ENCODE data around the gene TTLL5. TPM values are rescaled to one million over a fixed set of nuclear protein-coding genes. Genes with fewer than 3 reads are reported as not detected.
"Not testable (repeated sequence)": the region's sequence is repeated elsewhere in the genome, so short reads cannot be mapped to it uniquely, and the experiment has no call there.

TTLL5 gene
- total RNA-seq, 3 donors from 2014 or later = 21.9 to 66.6 (median 35.7) TPM

DNA sequence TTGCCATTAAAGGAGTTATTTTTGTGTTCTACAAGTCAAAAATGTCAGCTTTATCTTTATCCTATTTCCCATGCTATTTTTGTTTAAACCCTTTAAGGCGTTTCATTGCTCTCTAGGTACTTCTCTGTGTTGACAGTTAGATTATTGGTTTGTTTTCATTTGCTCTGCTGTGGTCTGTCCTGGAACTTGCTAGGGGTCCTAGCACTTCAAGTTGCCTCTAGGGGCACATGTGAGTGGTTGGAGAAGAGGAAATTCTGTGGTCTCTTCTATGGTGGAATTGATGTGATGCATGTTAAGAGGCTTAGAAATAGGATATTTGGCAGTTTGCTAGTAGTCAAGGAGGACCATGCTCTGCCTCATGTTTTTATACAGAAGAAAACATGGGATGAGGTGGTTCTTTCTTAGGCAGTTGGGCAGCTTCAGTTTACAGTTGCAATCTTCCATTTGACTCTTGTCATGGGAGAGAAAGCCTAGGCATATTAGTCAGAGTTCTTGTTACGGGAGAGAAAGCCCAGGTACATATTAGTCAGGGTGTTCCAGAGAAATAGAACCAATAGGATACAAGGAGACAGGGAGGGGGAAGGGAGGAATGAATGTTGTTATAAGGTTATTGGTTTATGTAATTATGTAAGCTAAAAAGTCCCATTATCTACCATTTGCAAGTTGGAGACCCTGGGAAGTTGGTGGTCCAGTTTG lies 14.4 kb downstream of the TTLL5 start:
- no peak overlapping the region for H3K4me3 ChIP-seq
- intact Hi-C loops (cut with DNase I; ENCODE audit: low total_unique reads) = no loop called here
- no peaks in the 10 kb centered on the region for H3K27me3 ChIP-seq
- no peak for DNase-seq (ENCODE audit: low spot score in 2 of 2)
- H3K27ac ChIP-seq = no peak overlapping the region
- no peaks in the 10 kb centered on the region for H3K36me3 ChIP-seq
- H3K9me3 ChIP-seq = no peaks in the 10 kb centered on the region
- H3K4me1 ChIP-seq = no peaks in the 10 kb centered on the region
- TF ChIP-seq POLR2A (IDR thresholded peaks at IDR 0.05) = no peak
- no peak for TF ChIP-seq POLR2AphosphoS5 (IDR thresholded peaks at IDR 0.05)
- TF ChIP-seq, protein P1, sequence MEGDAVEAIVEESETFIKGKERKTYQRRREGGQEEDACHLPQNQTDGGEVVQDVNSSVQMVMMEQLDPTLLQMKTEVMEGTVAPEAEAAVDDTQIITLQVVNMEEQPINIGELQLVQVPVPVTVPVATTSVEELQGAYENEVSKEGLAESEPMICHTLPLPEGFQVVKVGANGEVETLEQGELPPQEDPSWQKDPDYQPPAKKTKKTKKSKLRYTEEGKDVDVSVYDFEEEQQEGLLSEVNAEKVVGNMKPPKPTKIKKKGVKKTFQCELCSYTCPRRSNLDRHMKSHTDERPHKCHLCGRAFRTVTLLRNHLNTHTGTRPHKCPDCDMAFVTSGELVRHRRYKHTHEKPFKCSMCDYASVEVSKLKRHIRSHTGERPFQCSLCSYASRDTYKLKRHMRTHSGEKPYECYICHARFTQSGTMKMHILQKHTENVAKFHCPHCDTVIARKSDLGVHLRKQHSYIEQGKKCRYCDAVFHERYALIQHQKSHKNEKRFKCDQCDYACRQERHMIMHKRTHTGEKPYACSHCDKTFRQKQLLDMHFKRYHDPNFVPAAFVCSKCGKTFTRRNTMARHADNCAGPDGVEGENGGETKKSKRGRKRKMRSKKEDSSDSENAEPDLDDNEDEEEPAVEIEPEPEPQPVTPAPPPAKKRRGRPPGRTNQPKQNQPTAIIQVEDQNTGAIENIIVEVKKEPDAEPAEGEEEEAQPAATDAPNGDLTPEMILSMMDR (IDR thresholded peaks at IDR 0.05) = no peak

DNA sequence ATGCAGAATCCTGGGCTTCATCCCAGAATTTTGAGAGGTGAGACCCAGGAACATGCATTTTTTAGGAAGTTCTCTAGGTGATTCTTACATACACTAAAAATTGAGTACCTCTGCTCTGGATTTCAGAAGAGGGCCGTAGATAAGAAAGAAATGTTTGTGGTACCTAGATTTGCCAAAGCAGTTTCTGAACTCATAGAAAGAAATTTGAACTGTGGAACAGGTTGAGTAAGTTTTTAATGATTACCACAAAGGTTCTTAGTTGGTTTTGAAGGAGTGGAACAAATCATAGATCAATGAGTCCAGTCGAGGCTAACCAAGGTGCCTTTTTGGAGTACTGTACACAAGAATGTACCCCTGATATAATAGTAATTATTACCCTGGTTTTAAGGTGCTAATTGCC lies 24.9 kb downstream of the TTLL5 start:
- no peaks in the 10 kb centered on the region for H3K4me1 ChIP-seq
- H3K27ac ChIP-seq = no peak overlapping the region
- no peaks in the 10 kb centered on the region for H3K27me3 ChIP-seq
- no peaks in the 10 kb centered on the region for H3K9me3 ChIP-seq
- no peak for DNase-seq (ENCODE audit: low spot score in 2 of 2)
- TF ChIP-seq POLR2A (IDR thresholded peaks at IDR 0.05) (no peak), POLR2AphosphoS5 (IDR thresholded peaks at IDR 0.05) (no peak)
- TF ChIP-seq, protein P1 (IDR thresholded peaks at IDR 0.05) = no peak
- intact Hi-C loops (cut with DNase I; ENCODE audit: low total_unique reads) = loop anchor here (5.0 kb wide), 1 partner anchor 686 kb away; no protein-coding TSS in a partner anchor
- no peaks in the 10 kb centered on the region for H3K36me3 ChIP-seq
- H3K4me3 ChIP-seq = no peak overlapping the region

DNA sequence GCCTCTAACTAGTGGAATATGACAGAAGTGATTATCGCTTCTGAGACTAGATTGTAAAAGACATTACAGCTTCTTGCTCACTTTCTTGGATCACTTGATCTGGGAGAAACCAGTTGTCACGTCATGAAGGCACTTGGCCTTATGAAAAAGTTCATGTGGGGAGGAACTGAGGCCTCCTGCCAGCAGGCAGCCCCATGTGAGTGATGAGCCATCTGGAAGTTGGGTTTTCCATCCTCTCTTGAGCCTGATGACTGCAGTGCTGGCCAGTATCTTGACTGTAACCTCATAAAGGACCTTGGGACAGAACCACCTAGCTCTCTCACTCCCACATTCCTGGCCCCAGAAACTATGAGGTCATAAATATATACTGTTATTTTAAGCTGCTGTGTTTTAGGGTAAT lies 28.0 kb downstream of the TTLL5 start:
- no peaks in the 10 kb centered on the region for H3K27me3 ChIP-seq
- H3K4me3 ChIP-seq = no peak overlapping the region
- DNase-seq (ENCODE audit: low spot score in 2 of 2) = no peak
- H3K9me3 ChIP-seq = no peaks in the 10 kb centered on the region
- no peak overlapping the region for H3K27ac ChIP-seq
- TF ChIP-seq POLR2A (IDR thresholded peaks at IDR 0.05) (no peak), POLR2AphosphoS5 (IDR thresholded peaks at IDR 0.05) (no peak)
- TF ChIP-seq, protein P1 (IDR thresholded peaks at IDR 0.05) = no peak
- H3K36me3 ChIP-seq = no peaks in the 10 kb centered on the region
- intact Hi-C loops (cut with DNase I; ENCODE audit: low total_unique reads) = loop anchor here (5.0 kb wide), 1 partner anchor 683 kb away; no protein-coding TSS in a partner anchor
- H3K4me1 ChIP-seq = no peaks in the 10 kb centered on the region

DNA sequence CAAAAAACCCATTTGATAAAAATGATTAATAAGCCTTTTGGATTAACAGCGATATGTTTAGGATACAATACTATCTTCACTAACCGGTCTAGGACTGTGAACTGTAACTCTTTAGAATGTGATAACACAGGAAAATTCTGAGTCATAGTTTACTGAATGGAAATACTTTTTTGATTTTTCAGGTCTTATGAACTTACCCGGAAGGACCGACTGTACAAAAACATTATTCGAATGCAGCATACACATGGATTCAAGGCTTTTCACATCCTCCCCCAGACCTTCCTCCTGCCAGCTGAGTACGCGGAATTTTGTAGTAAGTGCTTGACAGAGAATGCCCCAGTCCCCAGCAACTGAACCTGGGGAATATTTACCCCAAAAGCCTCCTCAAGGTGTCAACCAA lies 29.0 kb downstream of the TTLL5 start:
- DNase-seq (ENCODE audit: low spot score in 2 of 2) = no peak
- Histone ChIP-seq H3K27me3 (no peaks in the 10 kb centered on the region), H3K4me1 (no peaks in the 10 kb centered on the region), H3K27ac (no peak overlapping the region), H3K9me3 (no peaks in the 10 kb centered on the region), H3K36me3 (no peaks in the 10 kb centered on the region), H3K4me3 (no peak overlapping the region)
- intact Hi-C loops (cut with DNase I; ENCODE audit: low total_unique reads) = no loop called here
- TF ChIP-seq POLR2AphosphoS5 (IDR thresholded peaks at IDR 0.05) (no peak), POLR2A (IDR thresholded peaks at IDR 0.05) (no peak)
- TF ChIP-seq, protein P1 (IDR thresholded peaks at IDR 0.05) = no peak

DNA sequence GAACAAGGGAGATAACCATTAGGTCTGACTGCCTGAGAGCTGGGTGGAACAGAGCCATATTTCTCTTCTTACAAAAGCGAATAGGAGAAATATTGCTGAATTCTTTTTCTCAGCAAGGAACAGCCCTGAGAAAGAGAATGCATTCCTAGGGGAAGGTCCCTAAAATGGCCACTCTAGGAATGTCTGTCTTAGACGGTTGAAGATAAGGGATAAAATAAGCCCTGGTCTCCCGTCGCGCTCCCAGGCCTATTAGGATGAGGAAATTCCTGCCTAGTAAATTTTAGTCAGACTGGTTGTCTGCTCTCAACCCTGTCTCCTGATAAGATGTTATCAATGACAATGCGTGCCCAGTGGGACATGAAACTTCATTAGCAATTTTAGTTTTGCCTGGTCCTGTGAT lies 34.0 kb downstream of the TTLL5 start:
- H3K27ac ChIP-seq; DNase-seq (ENCODE audit: low spot score in 2 of 2); intact Hi-C loops (cut with DNase I; ENCODE audit: low total_unique reads); H3K27me3 ChIP-seq; H3K9me3 ChIP-seq; H3K4me1 ChIP-seq; H3K36me3 ChIP-seq; H3K4me3 ChIP-seq: not testable (repeated sequence)
